Endodermal cell (in vitro differentiated cells): ENCODE results near the gene GTPBP6. TPM values are rescaled to one million over a fixed set of nuclear protein-coding genes. Genes with fewer than 3 reads are reported as not detected.

ENCODE experiments used
- DNase-seq: peaks from one replicate; pipeline ENCODE4 v3.0.0-alpha.2; 2017
- H3K27ac ChIP-seq: 2 replicates; pipeline ENCODE4 v1.5.1; 2013; ENCODE audit warnings: mild to moderate bottlenecking, low read depth, low read length, moderate library complexity
- H3K27me3 ChIP-seq: 2 replicates; pipeline ENCODE4 v1.6.1; 2013; ENCODE audit warnings: mild to moderate bottlenecking, low read length, moderate library complexity; ENCODE audit not compliant: insufficient read depth, control insufficient read depth, poor library complexity, severe bottlenecking
- H3K36me3 ChIP-seq: 2 replicates; pipeline ENCODE4 v1.7.0; 2013; ENCODE audit warnings: mild to moderate bottlenecking, low read length, moderate library complexity; ENCODE audit not compliant: control insufficient read depth, insufficient read depth
- H3K4me1 ChIP-seq: one replicate; pipeline ENCODE4 v1.7.0; 2013; ENCODE audit warnings: low read length; ENCODE audit not compliant: control insufficient read depth, insufficient read depth
- H3K4me3 ChIP-seq: 2 replicates; pipeline ENCODE4 v1.5.1; 2013; ENCODE audit warnings: mild to moderate bottlenecking, low read length, moderate library complexity
- H3K9ac ChIP-seq: 2 replicates; pipeline ENCODE4 v1.6.1; 2013; ENCODE audit warnings: mild to moderate bottlenecking, low read length, moderate library complexity; ENCODE audit not compliant: poor library complexity, severe bottlenecking; ENCODE audit errors: extremely low read depth
- H3K9me3 ChIP-seq: 2 replicates; pipeline ENCODE4 v1.6.1; 2013; ENCODE audit warnings: mild to moderate bottlenecking, low read length, moderate library complexity; ENCODE audit not compliant: control insufficient read depth
- H3K27ac Mint-ChIP-seq: 2 replicates; pipeline ENCODE4 v1.8.0; 2020; ENCODE audit warnings: mixed read lengths
- H3K27me3 Mint-ChIP-seq: 2 replicates; pipeline ENCODE4 v1.8.0; 2021; ENCODE audit warnings: mild to moderate bottlenecking, mixed read lengths; ENCODE audit not compliant: insufficient read depth
- H3K36me3 Mint-ChIP-seq: 2 replicates; pipeline ENCODE4 v1.8.0; 2020; ENCODE audit warnings: low read depth, mixed read lengths
- H3K4me1 Mint-ChIP-seq: 2 replicates; pipeline ENCODE4 v1.8.0; 2020; ENCODE audit warnings: mixed read lengths
- H3K4me3 Mint-ChIP-seq: 2 replicates; pipeline ENCODE4 v1.8.0; 2020; ENCODE audit warnings: mild to moderate bottlenecking, moderate library complexity, mixed read lengths
- H3K9me3 Mint-ChIP-seq: 2 replicates; pipeline ENCODE4 v1.8.0; 2020; ENCODE audit warnings: mild to moderate bottlenecking, mixed read lengths
- CTCF ChIP-seq: fragments of 200-600 bp; sonication (generic); conservative IDR thresholded peaks from 2 replicates; pipeline ENCODE4 v1.5.0; 2021; ENCODE audit warnings: antibody characterized with exemption, mild to moderate bottlenecking
- WGBS, 2 experiments: methylation state at CpG; one replicate each; pipeline versions ENCODE4 v1.1.5 to v1.1.7; 2013; ENCODE audit warnings: missing lambda C conversion rate in 2 of 2, mixed read lengths in 1 of 2; ENCODE audit not compliant: insufficient coverage in 1 of 2, insufficient read length in 1 of 2; 5-methylcytosine and 5-hydroxymethylcytosine counted together
- total RNA-seq, 2 donors: library from RNA; stranded (reverse); fragmentation: NEBNext Ultra II Directional in 1 of 2; extraction: Animal tissue kit (Norgen Biotek cat#: 25700) in 1 of 2; gene quantifications; 2 replicates in 1 of 2; 3 replicates in 1 of 2; pipeline ENCODE4 v1.2.1, GENCODE V29; 2021

GTPBP6 gene
- total RNA-seq, 2 donors from 2014 or later: 58.8 to 61.0 TPM

- WGBS, 2 experiments: 96 to 98% methylated on average over 19 to 45 of the region's 49 CpGs
- Mint-ChIP-seq H3K9me3 (peaks cover 10% of the 10 kb centered on the region), H3K4me1 (no peaks in the 10 kb centered on the region), H3K27me3 (no peaks in the 10 kb centered on the region), H3K27ac (no peak overlapping the region), H3K4me3 (no peak overlapping the region), H3K36me3 (peaks cover 73% of the 10 kb centered on the region)
- Histone ChIP-seq H3K36me3 (peaks cover 35% of the 10 kb centered on the region), H3K4me1 (no peaks in the 10 kb centered on the region), H3K27ac (no peak overlapping the region), H3K27me3 (no peaks in the 10 kb centered on the region), H3K9me3 (peaks cover 17% of the 10 kb centered on the region), H3K4me3 (no peak overlapping the region), H3K9ac (no peak overlapping the region)
- DNase-seq: no peak
- no peak for TF ChIP-seq CTCF
Measured at GRCh38 chrX:358651-359143, 40.1 kb upstream of the GTPBP6 start.

GRCh38 chrX:357693-358471 is 39.3 kb upstream of the GTPBP6 start:
- Mint-ChIP-seq H3K36me3 (peaks cover 69% of the 10 kb centered on the region), H3K27ac (no peak overlapping the region), H3K4me3 (no peak overlapping the region), H3K4me1 (no peaks in the 10 kb centered on the region), H3K27me3 (no peaks in the 10 kb centered on the region), H3K9me3 (peaks cover 10% of the 10 kb centered on the region)
- DNase-seq: no peak
- TF ChIP-seq CTCF: no peak
- Histone ChIP-seq H3K9ac (no peak overlapping the region), H3K36me3 (peaks cover 34% of the 10 kb centered on the region), H3K27ac (no peak overlapping the region), H3K4me3 (no peak overlapping the region), H3K9me3 (peaks cover 17% of the 10 kb centered on the region), H3K27me3 (no peaks in the 10 kb centered on the region), H3K4me1 (no peaks in the 10 kb centered on the region)
- WGBS, 2 experiments: 94% methylated on average over 33 to 48 of the region's 48 CpGs

GRCh38 chrX:357035-357692 is 38.6 kb upstream of the GTPBP6 start:
- Histone ChIP-seq H3K4me3 (no peak overlapping the region), H3K27ac (no peak overlapping the region), H3K27me3 (no peaks in the 10 kb centered on the region), H3K9ac (no peak overlapping the region), H3K36me3 (peaks cover 34% of the 10 kb centered on the region), H3K9me3 (peaks cover 17% of the 10 kb centered on the region), H3K4me1 (no peaks in the 10 kb centered on the region)
- Mint-ChIP-seq H3K27me3 (no peaks in the 10 kb centered on the region), H3K27ac (no peak overlapping the region), H3K36me3 (peaks cover 71% of the 10 kb centered on the region), H3K4me3 (no peak overlapping the region), H3K9me3 (peaks cover 10% of the 10 kb centered on the region), H3K4me1 (no peaks in the 10 kb centered on the region)
- DNase-seq: no peak
- no peak for TF ChIP-seq CTCF
- WGBS, 2 experiments: 96% methylated on average over 8 to 14 of the region's 14 CpGs
